ENCODE measurements around the gene MRPL37.

- no peak for TF ChIP-seq CTCF (IDR thresholded peaks at IDR 0.05 in 4 of 5, conservative IDR thresholded peaks at IDR 0.05 in 1 of 5)
- no peak for TF ChIP-seq POLR2A (IDR thresholded peaks at IDR 0.05)
Measured at GRCh38 chr1:54239035-54239383, 39.0 kb downstream of the MRPL37 start.

Measured in gastrocnemius medialis (tissue), 4 donors.